ENCODE results near the gene NRG4. TPM values are rescaled to one million over a fixed set of nuclear protein-coding genes. Genes with fewer than 3 reads are reported as not detected.

Gene NRG4
- total and polyA plus RNA-seq, 11 donors: 1.1 TPM; not detected in 10

DNA sequence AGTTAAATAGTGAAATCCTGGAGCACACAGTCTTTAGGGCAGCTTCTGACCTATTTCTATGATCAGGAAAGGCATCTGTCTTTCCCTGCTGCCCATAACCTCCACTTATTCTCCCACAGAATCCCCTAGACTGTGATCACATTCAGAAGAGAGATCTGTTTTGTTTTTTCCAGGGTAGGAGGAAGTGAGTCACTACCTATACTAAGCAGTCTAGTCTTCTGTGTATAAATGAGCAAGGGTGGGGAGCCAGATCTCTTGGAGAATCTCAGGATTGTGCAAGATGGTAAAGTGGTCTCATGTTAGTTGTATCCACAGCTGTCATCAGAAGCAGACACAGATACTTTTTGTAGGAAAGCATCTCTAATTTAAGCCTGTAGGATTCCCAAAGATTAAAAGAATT lies 120.3 kb downstream of the NRG4 start:
- Histone ChIP-seq H3K27me3 (no peaks in the 10 kb centered on the region), H3K4me1 (peaks cover 0 to 14% (median 0%) of the 10 kb centered on the region in 12 donors), H3K9me3 (no peaks in the 10 kb centered on the region), H3K27ac (peak overlapping the region in 1 of 12 donors; percentile 48), H3K4me3 (no peak overlapping the region), H3K36me3 (peaks cover 0 to 74% (median 26%) of the 10 kb centered on the region in 9 donors)
- TF ChIP-seq POLR2A (IDR thresholded peaks at IDR 0.05) (no peak), CTCF (IDR thresholded peaks at IDR 0.05) (no peak)
- DNase-seq (no peak), ATAC-seq (peak in 3 of 4 donors; percentile 28 to 80 (median 36))
- intact Hi-C loops (cut with DNase I): no loop called here

Other genes with a start within 250 kb of the NRG4 start
- 10 to 100 TPM; 22.8 to 39.4 (median 28.5) TPM for gene UBE2Q2, start 169.0 kb downstream of the NRG4 start, total RNA-seq
- 10 to 100 TPM; 13.6 to 18.2 TPM for gene UBE2Q2, start 169.0 kb downstream of the NRG4 start, polyA plus RNA-seq
- 10 to 100 TPM in 8 of 9 donors, 1 to 10 TPM in 1; 6.8 to 24.9 (median 19.7) TPM for gene FBXO22, start 108.5 kb downstream of the NRG4 start, total RNA-seq
- gene FBXO22, start 108.5 kb downstream of the NRG4 start, polyA plus RNA-seq: 10 to 100 TPM in 1 of 2 donors, 1 to 10 TPM in 1; 6.1 to 20.2 TPM
- gene TMEM266, start 47.6 kb upstream of the NRG4 start, total RNA-seq: under 1 TPM in 4 of 9 donors, not detected in 5; 0.15 to 0.38 (median 0.32) TPM
- under 1 TPM in 1 of 2 donors, not detected in 1; 0.03 TPM for gene TMEM266, start 47.6 kb upstream of the NRG4 start, polyA plus RNA-seq